Adrenal gland (tissue), 5 donors: ENCODE results near the gene AGBL4.

Source experiments
- POLR2A ChIP-seq, 2 donors: fragments of 450-650 bp; IDR thresholded peaks; one replicate each; pipeline ENCODE4 v1.6.1; 2017; ENCODE audit warnings: antibody characterized with exemption in 2 of 2, mild to moderate bottlenecking in 2 of 2, moderate library complexity in 1 of 2
- TF ChIP-seq, protein P1 (sequence below), 6 experiments: fragments of 450-650 bp in 4 of 6; fragments of 200-600 bp in 2 of 6; sonication (generic) in 1 of 6; IDR thresholded peaks; 1 replicate in 5 of 6; 2 replicates in 1 of 6; pipeline versions ENCODE4 v1.5.1 to v1.8.0; 2016 to 2021; ENCODE audit warnings: antibody characterized with exemption in 6 of 6, mild to moderate bottlenecking in 2 of 6, moderate library complexity in 1 of 6
- donor health status: DM: no; HTN: no; CAD: no.

DNA sequence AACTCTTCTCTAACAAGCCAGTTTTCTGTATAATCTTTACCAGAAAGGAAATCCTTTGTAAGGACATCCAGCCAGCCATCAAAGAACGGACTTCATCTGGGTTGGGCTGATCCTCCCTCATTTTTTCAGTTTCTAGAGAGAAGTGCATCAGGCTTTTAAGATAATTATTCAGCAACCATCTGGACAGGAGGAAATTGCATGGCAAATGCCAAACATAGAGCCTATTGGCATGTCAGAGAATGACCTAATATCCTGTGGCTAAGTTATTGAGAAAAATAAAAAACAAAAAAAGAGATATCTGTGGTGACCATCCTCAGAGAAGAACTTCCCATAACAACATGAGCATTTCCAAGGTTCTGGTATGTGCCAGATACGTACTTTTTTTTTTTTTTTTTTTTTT, 1172.1 kb downstream of the AGBL4 start:
- TF ChIP-seq POLR2A (IDR thresholded peaks at IDR 0.05), result no peak
- TF ChIP-seq, protein P1, sequence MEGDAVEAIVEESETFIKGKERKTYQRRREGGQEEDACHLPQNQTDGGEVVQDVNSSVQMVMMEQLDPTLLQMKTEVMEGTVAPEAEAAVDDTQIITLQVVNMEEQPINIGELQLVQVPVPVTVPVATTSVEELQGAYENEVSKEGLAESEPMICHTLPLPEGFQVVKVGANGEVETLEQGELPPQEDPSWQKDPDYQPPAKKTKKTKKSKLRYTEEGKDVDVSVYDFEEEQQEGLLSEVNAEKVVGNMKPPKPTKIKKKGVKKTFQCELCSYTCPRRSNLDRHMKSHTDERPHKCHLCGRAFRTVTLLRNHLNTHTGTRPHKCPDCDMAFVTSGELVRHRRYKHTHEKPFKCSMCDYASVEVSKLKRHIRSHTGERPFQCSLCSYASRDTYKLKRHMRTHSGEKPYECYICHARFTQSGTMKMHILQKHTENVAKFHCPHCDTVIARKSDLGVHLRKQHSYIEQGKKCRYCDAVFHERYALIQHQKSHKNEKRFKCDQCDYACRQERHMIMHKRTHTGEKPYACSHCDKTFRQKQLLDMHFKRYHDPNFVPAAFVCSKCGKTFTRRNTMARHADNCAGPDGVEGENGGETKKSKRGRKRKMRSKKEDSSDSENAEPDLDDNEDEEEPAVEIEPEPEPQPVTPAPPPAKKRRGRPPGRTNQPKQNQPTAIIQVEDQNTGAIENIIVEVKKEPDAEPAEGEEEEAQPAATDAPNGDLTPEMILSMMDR (IDR thresholded peaks at IDR 0.05), result no peak
